Activated CD4-positive, CD25-positive, alpha-beta regulatory T cell (primary cell): ENCODE measurements around the gene CYP2S1.
"Not testable (repeated sequence)": the region's sequence is repeated elsewhere in the genome, so short reads cannot be mapped to it uniquely, and the experiment has no call there.

Experiments used
- DNase-seq, 4 experiments: peaks; one replicate each; lab custom pipeline; 2025; lab: John Stamatoyannopoulos, UW

Gene CYP2S1, protein sequence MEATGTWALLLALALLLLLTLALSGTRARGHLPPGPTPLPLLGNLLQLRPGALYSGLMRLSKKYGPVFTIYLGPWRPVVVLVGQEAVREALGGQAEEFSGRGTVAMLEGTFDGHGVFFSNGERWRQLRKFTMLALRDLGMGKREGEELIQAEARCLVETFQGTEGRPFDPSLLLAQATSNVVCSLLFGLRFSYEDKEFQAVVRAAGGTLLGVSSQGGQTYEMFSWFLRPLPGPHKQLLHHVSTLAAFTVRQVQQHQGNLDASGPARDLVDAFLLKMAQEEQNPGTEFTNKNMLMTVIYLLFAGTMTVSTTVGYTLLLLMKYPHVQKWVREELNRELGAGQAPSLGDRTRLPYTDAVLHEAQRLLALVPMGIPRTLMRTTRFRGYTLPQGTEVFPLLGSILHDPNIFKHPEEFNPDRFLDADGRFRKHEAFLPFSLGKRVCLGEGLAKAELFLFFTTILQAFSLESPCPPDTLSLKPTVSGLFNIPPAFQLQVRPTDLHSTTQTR

DNA sequence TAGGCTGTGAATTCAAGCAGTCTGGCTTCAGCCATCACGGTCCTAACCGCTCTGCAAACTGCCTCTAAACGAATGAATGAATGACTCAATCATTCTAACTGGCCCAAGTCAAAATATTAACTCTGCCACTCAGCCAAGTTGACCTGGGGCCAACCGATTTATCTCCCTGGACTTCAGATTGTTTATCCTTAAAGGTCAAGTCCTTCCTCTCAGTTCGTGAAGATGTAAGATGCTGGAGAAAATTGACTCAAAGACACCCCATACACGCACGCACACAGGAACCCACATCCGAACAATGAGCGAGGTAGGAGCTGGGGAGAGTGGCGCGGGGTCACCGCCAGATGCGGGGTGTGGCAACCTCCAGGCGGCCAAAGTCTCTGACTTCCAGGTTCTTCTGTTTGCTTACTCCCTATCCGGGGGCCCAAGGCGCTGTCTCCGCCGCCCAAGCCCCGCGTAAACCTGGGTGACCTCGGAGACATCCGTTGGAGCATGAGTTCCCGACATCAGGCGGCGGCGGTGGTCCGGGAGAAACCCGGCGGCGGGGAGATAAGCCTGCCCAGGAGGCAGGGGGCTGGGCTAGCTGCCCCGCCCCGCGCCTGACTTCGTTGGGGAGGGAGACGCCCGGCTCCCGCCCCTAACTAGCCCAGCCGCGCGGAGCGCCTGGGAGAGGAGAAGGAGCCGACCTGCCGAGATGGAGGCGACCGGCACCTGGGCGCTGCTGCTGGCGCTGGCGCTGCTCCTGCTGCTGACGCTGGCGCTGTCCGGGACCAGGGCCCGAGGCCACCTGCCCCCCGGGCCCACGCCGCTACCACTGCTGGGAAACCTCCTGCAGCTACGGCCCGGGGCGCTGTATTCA is at the start of gene CYP2S1:
TSS of gene CYP2S1 (plus strand) at position 646 of the 856 bp plus-strand sequence. CDS start at position 692, 46 bp downstream.
- DNase-seq, result no peak

DNA sequence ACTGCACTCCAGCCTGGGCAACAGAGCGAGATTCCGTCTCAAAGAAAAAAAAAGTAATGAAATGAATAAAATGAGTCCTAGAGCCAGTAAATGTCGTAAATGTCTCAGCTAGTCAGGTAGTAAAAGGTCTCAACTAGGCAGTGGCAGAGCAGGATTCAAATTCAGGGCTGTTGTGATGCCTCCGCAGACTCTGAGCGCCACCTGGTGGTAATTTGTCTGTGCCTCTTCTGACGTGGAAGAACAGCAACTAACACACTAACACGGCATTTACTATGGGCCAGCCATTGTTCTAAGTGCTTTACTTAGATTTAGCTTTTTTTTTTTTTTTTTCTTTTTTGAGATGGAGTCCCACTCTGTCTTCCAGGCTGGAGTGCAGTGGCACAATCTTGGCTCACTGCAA is 48.6 kb upstream of the CYP2S1 start:
- peak; percentile 65 to 81 (median 78) for DNase-seq

DNA sequence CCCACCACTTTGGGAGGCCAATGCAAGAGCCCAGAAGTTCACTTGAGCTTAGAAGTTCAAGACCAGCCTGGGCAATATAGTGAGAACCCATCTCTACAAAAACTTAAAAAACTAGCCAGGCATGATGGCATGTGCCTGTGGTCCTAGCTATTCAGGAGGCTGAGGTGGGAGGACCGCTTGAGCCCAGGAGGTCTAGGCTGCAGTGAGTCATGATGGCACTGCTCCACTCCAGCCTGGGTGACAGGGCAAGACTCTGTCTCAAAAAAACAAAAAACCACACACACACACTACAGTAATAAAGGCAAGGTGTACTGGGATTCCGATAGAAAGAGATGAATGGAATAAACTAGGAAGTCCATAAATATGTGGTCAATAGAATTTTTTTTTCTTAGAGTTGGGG is 43.2 kb upstream of the CYP2S1 start:
- no peak for DNase-seq

DNA sequence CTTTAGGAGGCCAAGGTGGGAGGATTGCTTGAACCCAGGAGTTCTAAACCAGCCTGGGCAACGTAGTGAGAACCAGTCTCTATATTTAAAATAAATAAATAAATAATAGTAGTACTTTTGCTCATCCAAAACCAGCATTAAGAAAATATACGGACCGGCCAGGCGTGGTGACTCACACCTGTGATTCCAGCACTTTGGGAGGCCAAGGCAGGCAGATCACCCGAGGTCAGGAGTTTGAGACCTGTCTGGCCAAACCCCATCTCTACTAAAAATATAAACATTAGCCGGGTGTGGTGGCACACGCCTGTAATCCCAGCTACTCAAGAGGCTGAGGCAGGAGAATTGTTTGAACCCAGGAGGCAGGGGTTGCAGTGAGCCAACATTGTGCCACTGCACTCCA is 42.0 kb upstream of the CYP2S1 start:
- DNase-seq, result not testable (repeated sequence)

DNA sequence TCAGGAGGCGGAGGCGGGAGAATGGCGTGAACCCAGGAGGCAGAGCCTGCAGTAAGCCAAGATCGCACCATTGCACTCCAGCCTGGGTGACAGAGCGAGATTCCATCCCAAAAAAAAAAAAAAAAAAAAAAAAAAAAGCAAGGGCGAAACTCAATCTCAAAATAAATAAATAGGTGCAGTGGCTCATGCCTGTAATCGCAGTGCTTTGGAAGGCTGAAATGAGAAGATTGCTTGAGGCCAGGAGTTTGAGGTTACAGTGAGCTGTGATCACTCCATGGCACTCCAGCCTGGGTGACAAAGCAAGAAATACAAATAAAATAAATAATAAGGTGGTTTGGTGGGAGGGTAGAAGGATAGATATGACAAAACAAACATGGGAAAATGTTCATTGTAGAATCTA is 39.0 kb upstream of the CYP2S1 start:
- no peak for DNase-seq

DNA sequence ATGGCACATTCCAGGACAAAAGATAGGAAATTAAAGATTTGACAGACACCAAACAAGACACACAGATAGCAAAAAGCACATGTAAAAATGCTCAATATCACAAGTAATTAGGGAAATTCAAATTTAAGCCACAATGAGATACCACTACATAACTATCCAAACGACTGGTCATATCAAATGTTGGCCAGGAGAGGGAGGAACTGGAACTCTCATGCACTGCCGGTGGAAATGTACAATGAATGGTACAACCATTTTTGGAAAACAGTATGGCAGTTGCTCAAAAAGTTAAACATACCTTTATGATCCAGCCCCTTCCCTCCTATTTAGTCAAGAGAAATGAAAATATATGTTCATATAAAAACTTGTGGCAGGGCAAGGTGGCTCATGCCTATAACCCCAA is 36.8 kb upstream of the CYP2S1 start:
- no peak for DNase-seq

DNA sequence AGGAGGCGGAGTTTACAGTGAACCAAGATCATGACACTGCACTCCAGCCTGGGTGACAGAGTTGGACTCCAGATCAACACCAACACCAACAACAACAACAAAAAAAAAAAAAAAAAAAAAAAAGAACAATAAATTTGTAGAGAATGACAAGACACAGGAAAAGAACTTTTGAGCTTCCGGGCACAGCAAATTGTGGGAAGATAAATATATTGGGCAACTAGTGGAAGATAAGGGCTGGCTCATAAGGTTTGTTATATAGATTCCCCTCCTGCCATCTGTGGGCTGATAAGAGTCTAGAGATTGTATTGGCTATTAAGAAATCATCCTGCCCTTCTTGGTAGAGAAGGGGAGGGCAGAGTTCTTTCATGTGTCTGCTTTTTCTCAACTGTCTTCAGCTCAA is 33.1 kb upstream of the CYP2S1 start:
- no peak for DNase-seq

DNA sequence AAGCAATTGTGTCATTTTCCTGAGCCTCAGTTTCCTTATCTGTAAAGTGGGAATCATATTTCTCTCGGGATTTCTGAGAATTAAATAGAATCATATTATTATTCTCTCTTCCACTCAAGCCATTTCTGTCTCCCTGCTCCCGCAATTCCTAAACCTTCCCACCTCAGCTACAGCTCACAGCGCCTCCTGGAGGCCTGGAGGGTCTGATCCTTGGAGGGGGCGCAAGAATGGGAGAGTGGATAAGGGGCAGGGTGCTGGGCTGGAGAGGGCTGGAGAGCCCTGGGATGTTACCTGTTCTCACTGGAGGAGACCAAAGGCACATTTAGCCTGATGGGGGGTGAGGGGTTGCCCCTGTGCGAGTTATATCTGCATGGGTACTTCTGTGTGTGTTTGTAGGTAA is 31.1 kb upstream of the CYP2S1 start:
- no peak for DNase-seq

DNA sequence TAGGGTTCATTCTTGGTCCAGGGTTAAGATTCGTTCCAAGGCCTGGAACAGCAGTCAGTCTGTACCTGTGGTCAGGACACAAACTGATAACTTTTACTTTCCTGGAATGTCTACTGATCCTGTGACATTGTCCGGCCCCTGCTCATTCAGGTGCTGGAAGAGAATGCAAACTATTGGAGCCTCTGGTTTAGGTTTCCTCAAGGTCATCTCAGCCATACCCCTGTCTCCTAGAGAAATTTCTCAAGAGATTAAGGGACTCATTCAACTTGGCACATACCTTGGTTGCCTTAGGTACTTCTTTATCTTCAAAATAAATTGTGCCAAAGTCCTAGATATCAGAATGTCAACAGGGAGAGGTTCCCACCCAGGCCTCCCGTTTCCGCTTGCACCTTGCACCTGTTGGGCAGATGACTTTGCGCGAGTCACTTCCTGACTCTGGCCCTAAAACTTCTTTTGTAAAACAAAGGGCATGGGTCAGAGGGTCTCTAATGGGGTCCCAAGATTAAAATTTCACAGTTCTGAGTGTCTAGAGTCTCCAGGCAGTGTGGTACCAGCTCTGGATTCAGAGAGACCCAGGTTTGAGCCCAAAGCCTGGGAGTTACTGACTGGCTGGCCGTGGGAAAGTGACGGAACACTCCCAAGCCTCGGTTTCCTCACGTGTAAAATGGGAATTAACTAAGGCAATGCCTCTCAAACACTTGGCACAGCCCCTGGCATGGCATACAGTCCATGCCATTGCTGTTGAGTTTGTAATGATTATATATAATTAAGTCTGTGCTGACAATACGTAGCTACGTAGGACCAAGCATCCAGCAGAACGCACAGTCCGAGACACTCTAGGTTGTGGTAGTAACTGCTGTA is 25.8 kb upstream of the CYP2S1 start:
- no peak for DNase-seq

DNA sequence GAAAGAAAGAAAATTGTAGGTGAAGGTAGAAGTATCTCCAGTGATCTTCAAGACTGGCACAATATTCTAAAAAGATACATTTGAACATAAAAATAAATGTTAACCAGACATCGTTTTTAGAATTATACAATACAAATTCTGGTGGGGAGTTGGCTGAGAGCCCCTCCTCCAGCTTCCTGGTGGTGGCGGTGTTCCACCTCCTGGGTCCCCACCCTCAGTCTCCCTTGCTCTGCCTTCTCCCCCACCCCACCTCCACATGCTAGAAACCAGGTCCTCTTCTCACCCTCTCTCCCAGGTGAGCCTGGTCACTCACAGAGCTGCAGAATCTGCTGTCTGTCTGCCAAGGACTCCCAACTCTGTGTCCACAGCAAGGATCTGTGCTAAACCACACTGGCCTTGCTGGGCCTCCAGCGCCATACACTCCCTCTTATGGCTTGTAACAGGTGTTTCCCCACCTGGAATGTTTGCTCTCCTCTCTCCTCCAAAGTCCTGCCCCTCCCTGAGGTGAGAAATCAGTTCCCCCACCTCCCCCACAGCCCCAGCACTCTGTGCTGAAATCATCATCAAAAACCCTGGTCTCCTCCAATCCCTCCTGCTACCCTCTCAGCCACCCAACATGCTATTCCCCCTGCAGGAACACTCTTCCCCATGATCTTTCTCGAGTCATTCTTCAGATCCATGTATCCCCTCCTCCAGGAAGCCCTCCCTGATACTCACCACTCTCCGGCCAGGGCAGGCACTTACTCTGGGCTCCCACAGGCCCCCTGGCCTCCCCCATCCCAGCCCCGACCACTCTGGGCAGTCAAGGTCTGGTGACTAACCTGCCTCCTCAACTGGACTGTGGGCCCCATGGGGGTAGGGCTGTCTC is 20.5 kb upstream of the CYP2S1 start:
- DNase-seq, result no peak

DNA sequence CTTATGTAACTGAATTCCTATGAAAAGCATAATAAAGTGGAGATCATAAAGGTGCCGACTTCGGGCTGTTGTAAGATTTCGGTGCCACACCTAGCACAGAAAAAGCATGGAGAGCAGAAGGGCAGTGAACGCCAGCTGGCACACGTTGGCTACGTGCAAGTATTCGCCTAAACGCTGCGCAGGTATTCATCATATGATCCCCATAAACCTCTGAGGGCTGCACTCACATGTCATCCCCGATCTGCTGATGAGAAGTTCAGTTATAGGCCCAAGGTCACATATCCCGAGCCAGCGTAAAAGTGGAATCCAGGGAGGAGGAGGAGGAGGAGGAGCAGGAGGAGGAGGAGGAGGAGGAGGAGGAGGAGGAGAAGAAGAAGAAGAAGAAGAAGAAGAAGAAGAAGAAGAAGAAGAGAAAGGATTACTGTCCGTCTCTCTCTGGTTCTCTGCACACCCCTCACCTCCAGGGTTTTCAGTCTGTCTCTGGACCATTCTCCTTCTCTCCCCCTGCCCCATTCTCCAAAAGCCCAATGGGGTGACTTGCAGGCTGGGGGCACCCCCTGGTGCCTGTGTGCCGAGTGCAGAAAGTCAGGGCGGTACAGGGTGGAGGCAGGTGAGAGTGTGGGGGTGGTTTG is 18.6 kb upstream of the CYP2S1 start:
- DNase-seq, result no peak

DNA sequence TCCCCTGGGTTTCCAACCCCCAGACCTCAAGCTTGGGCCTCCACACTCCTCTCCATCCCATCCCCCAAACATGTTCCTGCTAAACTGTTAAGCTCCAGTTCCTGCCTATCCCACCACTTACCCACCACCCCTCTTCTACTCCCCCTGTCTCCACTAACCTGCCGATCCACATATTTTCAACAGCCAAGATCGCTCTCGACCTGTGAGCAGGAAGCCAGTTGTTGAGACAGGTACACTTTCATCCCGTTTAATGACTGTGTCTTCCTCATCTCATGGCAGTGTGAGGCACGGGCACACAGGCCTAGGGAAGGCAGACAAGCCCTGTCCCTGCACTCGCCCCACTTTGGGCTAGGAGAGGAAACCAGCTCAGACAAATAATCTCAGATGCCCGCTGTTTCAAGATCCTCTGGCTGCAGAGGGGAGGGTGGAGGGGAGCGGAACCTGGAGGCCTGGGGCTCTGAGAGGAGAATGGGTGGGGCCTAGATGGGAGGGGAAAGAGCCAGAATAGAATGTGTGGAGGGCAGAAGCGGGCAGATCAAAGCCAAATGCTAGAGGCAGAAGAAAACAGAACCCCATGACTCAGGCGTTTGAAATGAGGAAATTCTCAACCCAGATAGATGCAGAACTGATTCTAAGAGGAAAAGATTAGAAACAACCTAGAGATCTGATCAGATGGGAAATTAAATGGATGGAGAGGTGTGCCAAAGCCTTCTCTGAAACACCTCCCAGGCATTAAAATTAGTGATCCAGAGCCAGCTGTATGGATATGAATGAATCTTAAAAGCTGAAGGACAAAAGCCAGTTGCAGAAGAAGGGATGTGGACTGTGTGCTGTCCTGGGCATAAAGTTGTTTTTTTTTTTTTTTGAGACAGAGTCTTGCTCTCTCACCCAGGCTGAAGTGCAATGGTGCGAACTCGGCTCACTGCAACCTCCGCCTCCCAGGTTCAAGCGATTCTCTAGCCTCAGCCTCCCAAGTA is 16.9 kb upstream of the CYP2S1 start:
- no peak for DNase-seq

DNA sequence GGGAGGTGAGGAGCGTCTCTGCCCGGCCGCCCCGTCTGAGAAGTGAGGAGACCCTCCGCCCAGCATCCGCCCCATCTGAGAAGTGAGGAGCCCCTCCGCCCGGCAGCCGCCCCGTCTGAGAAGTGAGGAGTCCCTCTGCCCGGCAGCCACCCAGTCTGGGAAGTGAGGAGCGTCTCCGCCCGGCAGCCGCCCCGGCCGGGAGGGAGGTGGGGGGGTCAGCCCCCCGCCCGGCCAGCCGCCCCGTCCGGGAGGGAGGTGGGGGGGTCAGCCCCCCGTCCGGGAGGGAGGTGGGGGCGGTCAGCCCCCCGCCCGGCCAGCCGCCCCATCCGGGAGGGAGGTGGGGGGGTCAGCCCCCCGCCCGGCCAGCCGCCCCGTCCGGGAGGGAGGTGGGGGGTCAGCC is 12.8 kb upstream of the CYP2S1 start:
- not testable (repeated sequence) for DNase-seq

DNA sequence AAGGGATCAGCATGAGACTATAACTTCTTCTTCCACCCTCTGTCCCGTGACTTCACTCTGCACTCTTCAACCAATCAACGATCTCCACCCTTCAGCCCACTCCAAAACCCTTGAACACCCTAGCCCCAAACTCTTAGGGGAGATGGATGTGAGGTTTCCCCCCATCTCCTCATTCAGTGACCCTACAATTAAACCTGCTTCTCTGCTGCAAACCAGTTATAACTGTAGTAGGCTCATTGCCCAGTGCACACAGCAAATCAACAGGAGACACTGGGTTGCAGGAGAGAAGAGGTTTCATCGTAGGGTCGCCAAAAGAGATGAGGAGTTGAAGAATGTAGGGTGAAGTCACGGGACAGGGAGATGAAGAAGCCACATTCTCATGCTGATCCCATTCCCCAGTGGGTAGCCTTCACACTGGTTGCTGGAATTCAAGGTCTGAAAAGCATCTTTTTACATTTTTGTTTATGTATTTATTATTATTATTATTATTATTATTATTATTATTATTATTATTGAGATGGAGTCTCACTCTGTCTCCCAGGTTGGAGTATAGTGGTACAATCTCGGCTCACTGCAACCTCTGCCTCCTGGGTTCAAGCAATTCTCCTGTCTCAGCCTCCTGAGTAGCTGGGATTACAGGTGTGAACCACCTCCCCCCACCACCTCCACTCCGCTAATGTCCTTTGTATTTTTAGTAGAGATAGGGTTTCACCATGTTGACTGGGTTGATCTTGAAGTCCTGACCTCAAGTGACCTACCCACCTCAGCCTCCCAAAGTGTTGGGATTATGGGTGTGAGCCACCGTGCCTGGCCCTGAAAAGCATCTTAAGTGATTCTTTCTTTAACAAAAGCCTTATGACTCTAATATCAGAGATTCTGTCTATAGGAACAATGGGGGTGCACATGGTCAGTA is 5.8 kb upstream of the CYP2S1 start:
- DNase-seq, result no peak

DNA sequence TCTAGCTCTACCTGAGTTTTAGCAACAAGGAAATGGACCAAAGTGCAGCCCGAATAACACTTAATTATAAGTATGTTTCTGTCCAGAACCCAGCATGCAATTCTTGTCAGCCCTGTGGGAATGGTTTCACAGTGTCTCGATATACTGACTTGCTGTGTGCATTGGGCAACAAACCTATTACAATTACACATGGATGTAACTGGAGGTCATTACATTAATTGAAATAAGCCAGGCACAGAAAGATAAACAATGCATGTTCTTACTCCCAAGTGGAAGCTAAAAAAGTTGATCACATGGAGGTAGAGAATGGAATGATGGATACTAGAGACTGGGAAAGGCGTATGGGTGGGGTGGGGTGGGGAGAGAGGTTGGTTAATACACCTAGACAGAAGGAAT is 5.1 kb upstream of the CYP2S1 start:
- no peak for DNase-seq

DNA sequence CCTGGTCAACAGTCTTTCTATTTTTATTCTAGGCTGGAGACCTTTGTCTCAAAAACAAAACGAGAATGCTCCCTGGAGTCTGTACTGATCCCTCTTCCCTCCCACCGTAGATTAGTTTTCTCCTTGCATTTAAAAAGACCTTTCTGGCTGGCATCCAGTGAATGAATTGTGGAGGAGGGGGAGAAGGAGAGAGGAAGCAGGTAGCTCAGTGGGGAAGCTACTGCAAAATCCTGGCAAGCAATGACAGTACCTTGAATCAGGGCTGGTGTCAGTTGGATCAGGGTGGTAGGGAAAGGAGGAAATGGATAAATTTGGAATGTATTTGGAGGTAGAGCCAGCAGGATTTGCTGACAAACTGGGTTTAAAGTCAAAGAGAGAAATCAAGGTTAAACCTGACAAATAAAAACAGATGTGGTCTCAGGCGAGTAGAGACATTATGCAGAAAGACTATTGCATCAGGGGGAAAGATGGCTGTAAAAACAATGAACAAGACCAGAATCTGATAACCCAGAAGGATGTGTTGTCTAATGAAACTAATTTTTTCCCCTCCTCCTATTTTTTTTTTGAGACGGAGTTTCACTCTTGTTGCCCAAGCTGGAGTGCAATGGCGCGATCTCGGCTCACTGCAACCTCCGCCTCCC is 3.5 kb upstream of the CYP2S1 start:
- no peak for DNase-seq

DNA sequence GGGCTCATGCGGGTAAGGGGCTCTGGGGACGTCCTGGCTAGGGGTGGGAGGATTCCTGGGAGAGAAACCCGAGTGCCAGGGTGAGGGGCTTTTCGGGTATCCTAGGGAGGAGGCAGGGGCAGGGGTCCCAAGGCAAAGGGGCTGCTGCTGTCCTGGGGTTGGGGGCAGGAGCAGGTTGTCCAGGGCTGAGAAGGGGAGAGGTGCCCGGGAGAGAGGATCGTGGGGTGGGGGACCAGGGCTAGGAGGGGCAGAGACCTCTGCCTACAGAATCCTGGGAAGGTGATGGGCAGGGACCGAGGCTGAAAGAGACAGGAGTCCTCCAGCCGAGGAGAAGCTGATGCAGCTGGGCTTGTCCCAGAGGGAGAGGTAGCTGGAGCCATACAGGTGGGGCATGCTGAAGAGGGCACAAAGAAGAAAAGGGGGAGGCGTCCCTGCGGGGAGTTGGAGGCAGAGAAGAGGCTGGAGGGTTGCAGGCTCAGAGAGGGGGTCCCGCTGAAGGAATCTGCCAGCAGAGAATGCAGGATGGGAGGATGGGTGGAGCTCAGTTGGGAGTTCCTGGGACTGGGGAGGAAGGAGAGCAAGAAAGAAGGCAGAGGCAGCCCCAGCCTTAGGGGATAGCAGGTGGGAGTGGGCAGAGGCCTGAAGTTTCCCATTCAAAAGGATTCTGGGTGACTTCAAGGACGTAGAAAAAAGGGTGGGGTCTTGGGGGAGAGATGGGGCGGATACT is 574 bp downstream of the CYP2S1 start:
- DNase-seq, result no peak
